NCI-H82 (cell line): ENCODE measurements around the gene RASA4B.
"Not testable (repeated sequence)": the region's sequence is repeated elsewhere in the genome, so short reads cannot be mapped to it uniquely, and the experiment has no call there.

Experiments
- DNase-seq: peaks from one replicate; lab custom pipeline; 2025; lab: John Stamatoyannopoulos, UW

The RASA4B gene

DNA sequence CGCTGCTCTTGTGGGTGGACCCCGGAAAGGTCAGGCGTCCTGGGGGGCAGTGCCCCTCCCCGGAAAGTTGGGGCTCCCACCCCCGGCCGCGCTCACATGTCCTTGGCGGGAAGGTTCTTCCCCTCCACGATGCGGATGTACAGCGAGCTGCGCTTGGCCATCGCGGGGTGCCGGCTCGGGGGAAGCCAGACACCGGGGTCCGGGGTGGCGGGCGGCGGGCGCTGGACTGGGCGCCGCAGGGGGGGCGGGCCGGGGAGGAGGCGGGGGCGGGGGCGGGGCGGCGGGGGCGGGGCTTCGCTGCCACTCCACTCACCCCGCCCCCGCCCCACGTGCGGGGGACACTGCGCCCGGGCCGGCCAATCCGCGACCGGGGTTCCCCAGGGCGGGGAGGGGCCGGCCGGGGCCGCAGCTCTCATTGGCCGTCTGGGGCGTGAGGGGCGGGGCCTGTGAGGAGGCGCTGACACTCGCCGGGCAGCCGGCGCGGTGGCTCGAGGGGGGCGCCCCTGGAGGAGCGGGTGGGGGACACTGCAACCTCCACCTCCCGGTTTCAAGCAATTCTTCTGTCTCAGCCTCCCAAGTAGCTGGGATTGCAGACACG lies at the start of gene RASA4B:
RASA4B (minus strand) TSS at position 228 of the 598 bp plus-strand sequence; CDS start at position 161, 67 bp downstream.
- not testable (repeated sequence) for DNase-seq

DNA sequence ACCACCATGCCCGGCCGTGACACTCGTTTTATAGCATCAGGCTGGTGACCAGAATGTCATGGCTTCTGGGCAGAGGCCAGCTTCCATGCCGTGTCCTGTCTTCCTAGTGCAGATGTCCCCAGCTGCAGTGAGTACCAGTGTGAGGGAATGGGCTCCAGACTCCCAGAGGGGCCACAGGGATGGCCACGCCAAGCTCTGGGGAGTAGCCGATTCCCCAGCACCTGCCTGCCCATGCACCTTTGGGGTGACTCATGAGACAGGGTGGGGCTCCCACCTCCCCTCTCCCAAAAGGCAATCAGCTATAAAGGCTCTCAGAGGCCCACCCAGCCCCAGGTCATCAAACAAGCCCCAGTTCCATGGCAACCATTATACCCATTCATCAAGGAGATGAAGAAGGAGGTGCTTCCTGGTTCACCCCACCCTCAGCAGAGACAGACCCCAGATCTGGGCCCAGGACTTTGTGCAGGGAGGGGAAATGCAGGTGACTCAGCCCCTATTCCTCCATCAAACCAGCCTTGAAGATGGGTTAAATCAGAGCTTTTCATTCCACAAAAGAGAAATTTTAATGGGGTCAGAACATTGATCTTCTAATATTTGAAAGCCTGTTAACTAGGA lies 33.3 kb upstream of the RASA4B start, which contains the start of gene SPDYE2:
SPDYE2 (plus strand) TSS at position 419 of the 615 bp plus-strand sequence. CDS start 2,030 bp downstream, outside the sequence.
- DNase-seq, result not testable (repeated sequence)

DNA sequence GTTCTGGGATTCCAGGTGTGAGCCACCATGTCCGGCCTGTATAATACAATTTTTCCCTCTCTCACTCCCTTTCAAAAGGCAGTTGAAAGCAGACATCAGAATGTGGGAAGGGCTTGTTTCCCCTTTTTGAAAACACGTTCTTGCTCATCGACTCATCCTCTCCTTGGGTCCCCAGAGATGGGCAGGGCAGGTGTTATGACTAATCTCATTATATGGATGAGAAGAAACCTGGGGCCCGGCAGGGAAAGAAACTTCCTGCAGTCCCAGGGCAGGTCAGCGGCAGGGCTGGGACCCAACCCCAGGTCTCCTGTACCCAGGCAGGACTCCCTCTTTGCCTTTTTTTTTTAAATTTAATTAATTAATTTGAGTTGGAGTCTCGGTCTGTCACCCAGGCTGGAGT lies 28.8 kb upstream of the RASA4B start:
- not testable (repeated sequence) for DNase-seq

DNA sequence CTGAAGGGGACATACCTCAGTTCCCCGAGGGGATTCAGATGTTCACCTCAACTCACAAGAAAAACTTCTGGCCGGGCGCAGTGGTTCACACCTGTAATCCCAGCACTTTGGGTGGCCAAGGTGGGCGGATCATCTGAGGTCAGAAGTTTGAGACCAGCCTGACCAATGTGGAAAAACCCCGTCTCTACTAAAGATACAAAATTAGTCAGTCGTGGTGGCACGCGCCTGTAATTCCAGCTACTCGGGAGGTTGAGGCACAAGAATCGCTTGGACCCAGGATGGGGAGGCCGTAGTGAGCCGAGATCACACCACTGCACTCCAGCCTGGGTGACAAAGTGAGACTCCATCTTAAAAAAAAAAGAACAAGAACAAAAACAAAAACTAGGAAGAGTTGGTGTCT lies 27.7 kb upstream of the RASA4B start:
- DNase-seq, result not testable (repeated sequence)

DNA sequence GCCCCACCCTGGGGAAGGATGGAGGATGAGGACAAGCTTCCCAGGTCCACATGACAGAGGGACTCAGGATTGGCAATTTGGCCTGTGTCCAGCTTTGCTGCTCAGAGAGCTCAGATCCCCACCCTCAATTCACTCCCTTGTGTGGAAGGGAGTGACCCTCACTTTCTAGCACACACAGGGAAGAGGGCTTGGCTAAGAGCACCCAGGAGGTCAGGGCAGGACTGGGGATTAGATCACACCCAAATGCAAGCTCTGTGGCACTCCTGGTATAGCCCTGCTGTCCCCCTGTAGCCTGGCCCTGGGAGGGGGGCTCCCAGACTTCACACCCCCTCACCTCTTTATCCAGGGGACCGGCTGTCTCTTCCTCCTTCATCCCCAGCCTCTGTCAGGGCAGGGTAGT lies 26.8 kb upstream of the RASA4B start:
- DNase-seq, result not testable (repeated sequence)

DNA sequence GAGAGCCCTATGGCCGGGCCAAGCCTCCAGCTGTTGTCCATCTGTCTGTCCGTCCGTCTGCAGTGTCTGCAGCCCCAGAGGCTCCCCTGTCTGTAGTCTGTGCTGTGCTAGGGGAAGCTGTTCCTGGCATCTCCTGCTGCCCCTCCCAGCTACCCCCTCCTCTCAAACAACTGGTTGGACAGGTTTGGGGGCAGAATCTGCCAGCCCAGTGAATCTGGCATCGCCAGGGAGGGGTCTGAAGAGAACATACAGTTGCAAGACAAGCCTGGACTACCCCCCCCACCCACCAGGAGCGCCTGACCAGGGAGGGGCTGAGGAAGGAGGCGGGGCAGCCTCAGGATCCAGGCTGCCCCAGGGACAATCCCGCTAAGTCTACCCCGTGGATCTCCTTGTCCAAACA lies 26.0 kb upstream of the RASA4B start, which contains the start of gene UPK3BL2:
UPK3BL2 (minus strand) TSS at position 101 of the 400 bp plus-strand sequence; CDS start at position 41, 60 bp downstream.
- DNase-seq, result not testable (repeated sequence)

DNA sequence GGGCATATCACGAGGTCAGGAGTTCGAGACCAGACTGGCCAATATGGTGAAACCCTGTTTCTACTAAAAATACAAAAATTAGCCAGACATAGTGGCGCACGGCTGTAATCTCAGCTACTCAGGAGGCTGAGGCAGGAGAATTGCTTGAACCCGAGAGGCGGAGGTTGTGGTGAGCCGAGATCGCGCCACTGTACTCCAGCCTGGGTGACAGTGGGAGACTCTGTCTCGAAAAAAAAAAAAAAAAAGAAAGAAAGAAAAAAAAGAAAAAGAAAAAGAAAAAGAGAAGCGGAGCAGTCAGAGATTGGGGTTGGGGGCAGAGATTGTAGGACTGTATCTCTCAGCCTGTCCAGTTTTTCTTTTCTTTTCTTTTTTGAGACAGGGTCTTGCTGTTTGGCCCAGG lies 25.2 kb upstream of the RASA4B start:
- DNase-seq, result not testable (repeated sequence)

DNA sequence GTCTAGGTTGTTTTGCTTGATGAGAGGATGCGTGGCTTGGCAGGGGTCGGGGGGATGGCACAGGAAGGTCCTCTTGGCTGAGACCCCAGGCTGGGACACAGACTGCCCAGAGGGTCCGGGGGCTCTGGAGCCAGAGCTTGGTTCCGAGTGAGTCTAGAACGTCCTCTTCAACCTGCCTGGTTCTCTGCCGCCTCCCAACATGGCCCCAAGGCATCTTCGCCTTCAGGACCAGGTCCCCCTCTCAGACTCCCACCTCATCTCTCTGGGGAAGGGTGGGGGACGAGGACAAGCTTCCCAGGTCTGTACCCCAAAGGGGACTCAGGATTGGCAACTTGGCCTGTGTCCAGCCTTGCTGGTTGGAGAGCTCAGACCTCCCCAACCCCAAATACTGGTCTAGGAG lies 24.5 kb upstream of the RASA4B start:
- not testable (repeated sequence) for DNase-seq

DNA sequence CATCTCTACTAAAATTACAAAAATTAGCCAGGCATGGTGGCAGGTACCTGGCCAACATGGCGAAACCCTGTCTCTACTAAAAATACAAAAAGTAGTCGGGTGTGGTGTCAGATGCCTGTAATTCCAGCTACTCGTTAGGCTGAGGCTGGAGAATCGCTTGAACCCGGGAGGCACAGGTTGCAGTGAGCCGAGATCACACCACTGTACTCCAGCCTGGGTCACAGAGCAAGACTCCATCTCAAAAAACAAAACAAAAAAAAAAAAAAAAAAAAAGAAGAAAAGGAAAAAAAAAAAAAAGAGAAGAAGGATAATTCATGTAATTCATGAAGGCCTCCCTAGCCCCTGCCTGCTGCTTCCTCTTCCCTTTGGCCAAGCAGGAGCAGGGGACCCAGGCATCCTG lies 23.0 kb upstream of the RASA4B start:
- DNase-seq, result not testable (repeated sequence)

DNA sequence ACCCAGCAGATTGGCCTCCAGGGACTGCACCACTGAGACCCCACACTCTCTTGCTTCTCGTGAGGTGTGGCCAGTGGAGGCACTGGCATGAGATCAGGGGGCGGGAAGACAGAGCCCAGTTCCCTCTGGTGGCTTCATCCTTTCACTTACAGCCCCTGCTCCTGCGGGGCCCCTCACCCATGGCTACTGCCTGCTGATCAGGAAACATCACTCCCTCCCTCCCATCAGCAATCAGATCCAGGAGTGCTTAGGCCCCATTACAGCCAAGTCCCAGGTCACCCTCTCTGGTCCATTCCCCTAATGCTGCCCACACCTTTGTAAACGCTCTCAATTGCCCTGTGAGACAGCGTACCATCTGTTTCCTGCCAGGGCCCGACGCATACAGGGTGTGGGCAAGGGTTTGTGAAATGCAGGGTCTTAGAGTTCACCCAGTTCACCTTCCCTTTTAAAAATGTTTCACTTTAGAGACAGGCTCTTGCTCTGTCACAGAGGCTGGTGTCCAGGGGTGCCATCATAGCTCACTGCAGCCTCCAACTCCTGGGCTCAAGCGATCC lies 17.6 kb upstream of the RASA4B start:
- not testable (repeated sequence) for DNase-seq

DNA sequence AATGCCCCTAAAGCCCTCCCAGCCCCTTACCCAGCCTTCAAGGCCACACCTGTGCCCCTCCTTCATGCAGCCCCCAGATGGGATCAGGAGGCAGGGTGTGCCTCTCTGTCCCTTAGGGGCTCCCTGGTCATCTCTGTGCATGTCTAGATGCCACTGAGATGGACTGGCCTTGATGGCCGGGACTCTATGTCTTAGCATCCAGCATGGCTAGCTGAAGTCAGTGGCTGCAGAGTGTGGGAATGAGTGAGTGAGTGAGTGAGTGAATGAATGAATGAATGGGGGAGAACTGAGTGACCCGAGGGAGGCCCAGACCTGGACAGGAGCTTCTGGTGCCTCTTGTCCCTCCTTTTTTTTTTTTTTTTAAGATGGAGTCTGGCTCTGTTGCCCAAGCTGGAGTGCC lies 14.6 kb upstream of the RASA4B start:
- not testable (repeated sequence) for DNase-seq

DNA sequence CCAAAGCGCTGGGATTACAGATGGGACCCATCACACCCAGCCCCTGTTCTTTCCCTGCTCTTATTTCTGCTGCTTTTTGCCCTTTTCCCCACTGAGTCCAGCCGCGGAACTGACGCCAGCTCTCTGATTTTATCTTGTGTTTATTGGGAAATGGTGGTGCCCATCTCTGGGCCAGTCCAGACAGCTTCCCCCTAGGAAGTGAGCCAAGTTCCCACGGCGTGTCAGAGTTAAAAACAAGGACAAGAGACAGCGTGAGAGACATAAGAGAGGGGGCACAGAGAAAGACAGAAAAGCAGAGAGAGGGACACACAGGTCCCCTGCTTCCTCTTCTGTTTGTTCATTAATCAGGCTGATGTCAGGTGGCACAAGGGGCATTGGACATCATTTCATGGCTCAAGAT lies 14.0 kb upstream of the RASA4B start:
- DNase-seq, result not testable (repeated sequence)

DNA sequence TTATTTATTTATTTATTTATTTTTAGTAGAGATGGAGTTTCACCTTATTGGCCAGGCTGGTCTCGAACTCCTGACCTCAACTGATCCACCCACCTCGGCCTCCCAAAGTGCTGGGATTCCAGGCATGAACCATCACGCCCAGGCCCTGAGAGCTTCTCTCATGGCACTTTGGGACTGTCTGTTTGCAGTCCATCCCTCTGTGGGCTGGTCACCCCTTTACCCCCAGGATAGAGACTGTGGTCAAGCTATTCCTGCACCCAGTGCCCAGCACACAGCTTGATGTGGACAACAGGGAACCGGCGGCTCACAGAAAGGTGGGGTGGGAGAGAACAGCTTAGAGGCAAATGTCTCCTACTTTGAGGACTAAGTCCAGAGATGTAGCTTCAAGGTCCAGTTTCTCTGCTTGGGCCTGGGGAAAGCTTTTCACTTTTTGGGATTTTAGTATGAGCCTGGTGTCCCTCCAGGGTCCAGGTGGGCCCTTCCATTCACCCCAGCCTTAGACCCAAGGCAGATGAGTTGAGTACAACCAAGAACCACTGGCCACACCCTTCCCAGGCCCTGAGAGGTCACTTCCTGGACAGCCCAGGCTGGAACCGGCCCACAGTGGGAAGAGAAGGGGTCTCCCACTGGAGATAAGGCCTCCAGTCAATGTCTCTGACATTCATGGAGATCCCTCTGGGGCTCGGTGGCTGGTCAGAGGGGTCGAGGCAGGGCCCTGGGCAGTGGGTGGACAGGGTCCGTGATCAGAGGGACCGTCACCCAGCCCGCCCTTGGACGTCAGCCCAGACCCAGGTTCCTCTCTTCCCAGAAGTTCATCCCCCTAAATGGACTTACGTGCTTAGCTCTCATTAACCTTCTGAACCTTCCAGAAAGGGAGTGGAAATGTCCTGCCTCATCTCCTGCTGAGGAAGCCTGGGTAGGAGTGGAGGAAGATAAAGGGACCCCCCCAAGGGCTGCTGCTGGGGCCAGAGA lies 10.5 kb upstream of the RASA4B start:
- not testable (repeated sequence) for DNase-seq

DNA sequence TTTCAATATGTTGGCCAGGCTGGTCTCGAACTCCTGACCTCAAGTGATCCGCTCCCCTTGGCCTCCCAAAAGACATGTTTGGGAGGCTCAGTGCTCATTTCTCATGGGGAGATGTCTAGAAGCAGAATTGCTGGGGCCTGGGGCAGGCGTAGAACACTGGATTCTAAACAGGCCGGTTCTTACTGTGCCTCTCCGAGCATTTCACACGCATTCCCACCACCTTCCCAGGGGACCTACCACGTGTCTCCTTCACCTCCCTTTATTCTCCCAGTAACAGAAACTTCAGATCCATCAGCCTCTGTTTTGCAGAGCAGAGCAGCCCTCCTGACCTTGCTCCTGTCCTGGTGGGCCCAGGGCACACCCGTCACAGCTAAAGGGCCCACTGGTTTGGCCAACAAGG lies 9.6 kb upstream of the RASA4B start:
- DNase-seq, result not testable (repeated sequence)

DNA sequence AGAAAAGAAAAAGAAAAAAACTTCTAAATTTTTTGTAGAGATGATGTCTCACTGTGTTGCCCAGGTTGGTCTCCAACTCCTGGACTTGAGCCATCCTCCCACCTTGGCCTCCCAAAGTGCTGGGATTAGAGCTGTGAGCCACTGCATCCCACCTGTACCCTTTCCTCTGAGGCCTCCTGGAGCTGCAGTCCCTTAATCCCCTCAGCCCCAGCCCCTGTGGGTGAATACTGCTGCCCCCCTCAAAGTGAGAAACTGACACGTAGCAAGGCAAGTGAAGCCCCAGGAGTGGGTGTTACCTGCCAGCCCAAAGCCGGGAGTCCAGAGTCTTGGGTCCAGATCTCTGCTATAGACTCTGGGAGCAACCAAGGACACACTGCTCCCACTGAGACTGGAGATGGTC lies 7.2 kb upstream of the RASA4B start:
- not testable (repeated sequence) for DNase-seq

DNA sequence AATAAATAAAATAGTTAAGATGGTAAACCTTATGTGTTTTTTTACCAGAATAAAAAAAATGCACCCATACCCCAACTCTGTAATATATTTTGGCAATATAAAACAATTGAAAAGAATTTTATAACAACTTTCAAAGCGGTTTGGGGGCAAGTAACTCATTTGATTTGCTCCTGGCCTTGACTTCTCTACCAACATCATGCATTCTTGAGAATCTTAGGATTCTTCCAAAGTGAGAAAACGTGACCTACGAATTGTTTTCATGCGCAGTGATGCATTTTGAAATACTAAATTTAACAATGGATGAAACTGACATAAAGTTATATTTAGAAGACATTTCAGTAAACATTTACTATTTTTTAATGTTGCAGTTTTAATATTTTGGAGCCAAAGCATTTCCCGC lies 3.2 kb upstream of the RASA4B start:
- DNase-seq, result not testable (repeated sequence)

DNA sequence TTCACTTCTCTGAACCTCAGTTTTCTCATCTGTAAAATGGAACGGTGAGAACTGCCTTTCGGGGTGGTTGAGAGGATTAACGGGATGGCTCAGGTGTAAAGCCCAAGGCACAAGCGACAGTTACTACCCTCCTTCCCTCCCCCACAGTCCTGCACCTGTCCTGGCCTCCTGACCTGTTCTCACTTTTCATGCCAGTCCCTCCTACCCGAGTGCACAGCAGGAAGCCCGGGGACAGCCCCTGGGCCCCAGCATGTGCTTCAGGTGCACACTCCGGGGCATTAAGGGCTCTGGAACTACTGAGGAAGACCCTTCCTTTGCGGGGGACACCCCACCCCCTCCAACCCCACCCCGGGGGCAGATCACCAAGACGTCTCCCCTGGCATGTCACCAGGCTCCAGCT lies 626 bp downstream of the RASA4B start:
- not testable (repeated sequence) for DNase-seq

DNA sequence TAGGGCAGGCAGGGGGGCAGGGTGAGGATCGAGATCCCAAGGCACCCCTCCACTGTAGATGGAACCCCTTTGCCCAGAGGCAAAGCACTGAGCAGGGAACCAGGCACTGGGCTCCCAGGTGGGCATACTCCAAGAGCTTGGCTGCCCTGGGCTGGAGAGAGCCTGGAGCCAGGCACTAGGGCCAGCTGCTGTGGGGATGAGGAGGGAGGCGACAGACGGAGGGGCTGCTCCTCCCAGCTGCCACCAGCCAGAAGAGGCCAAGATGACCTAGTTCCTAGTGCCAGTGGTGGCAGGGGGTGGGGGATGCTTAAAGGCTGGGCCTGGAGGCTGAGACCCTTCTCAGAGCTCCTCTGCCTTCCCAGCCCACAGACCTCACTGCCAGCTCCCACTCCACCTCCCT lies 1.7 kb downstream of the RASA4B start:
- not testable (repeated sequence) for DNase-seq

DNA sequence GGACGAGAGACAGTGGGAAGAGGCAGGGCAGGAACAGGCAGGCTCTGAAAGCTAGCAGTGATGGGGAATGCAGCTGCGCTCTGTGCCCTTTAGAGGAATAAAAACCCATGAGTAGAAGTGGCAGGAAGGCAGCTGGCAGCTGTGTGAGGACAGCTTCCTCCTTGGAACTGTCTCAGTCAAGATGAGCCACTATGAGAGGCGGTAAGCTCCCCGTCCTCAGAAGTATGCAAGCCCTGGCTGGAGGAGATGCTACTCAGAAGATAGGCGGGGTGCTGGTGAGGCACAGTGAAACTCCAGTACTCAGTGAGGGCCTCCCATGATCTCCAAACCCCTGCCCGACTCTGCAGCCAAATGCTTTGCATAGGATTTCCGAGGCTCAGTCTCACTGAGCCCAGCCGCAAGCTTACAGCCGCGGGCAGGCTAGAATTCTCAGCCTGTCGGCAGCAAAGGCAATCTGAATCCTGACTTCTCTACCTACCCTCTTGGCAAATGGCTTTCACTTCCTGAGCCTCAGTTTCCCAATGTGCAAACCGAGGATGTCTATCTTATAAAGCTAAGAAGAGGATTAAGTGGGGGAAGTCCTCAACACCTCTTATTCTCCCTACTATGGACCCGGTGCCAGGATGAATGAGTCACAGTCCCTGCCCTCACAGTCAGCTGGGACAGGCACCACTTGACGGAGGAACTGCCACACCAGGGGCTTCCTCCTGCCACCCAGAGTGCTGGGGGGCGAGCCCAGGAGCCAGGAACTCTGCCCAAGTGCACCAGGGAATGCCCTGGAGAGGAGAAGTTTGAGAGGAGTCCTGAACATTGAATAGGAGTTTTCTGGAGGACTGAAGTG lies 2.5 kb downstream of the RASA4B start:
- not testable (repeated sequence) for DNase-seq

DNA sequence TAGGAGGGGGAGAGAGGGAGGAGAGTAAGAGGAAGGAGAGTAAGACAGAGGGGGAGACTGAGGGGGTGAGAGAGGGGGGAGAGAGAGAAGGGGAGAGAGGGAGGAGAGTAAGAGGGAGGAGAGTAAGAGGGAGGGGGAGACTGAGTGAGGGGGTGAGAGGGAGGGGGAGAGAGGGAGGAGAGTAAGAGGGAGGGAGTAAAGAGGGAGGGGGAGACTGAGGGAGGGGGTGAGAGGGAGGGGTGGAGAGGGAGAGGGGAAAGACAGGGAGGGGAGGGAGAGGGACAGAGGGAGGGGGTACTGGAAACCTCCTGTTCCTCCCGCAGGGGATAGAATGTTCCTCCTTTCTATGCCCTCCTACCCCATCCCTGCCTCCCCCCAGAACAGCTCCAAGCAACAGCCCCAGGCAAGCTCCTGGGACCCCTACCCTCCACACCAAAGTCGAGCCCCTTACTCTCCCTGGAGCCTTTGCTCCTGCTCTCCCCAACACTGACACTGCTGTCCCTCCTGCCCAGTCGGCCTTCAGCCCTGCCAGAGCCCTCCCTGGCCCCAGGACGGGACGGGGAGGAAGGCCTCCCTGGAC lies 4.8 kb downstream of the RASA4B start:
- DNase-seq, result not testable (repeated sequence)
